A375 (cell line): ENCODE measurements around the gene TMEM250. TPM values are rescaled to one million over a fixed set of nuclear protein-coding genes. Genes with fewer than 3 reads are reported as not detected.

ENCODE experiments used
- total RNA-seq: library from RNA; depleted of rRNA; stranded (reverse); fragments of >200 nt; shearing (Covaris generic); gene quantifications from 2 replicates; pipeline ENCODE4 v1.2.3, GENCODE V29; 2014; rRNA removed

The TMEM250 gene, protein sequence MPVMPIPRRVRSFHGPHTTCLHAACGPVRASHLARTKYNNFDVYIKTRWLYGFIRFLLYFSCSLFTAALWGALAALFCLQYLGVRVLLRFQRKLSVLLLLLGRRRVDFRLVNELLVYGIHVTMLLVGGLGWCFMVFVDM
- 55.8 and 59.1 TPM in 2 replicates for total RNA-seq

DNA sequence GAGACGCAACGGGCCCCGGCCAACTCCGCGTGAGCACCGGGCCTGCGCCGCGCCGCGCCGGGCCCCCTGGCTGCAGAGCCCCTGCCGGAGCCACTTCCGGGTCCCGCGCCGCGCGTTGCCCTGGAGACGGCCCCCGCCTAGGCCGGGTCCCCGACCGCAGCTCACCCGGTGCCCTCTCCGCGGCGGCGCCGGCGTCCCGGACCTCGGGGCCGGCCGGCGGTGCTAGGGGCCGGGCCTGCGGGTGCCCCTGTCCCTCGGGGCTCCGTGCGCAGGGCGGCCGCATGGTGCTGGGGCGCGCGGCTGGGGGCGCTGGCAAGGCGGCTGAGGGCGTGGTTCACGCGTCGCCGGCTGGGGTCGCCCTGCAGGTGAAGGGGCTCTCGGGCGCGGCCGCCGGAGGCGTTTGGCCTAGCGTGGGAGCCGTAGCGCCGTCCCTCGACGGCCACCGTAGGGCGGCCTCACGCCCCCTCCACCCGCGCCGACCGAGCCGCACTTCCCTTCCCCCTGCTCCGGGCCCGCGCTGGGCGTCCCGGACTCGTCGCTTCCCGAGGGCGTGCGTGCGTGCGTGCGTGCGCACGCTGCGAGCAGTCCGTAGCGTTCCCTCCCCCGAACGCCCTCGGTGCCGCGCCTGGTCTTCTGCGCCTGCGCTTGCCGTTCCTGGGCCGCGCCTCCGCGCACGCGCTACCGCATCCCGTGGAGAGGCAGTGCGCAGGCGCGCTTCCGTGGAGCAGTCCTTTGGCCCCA is at the start of gene TMEM250:
Gene TMEM250, minus strand, starts transcription at position 556 of the 741 bp plus-strand sequence. CDS start 1,975 bp downstream, outside the sequence.

DNA sequence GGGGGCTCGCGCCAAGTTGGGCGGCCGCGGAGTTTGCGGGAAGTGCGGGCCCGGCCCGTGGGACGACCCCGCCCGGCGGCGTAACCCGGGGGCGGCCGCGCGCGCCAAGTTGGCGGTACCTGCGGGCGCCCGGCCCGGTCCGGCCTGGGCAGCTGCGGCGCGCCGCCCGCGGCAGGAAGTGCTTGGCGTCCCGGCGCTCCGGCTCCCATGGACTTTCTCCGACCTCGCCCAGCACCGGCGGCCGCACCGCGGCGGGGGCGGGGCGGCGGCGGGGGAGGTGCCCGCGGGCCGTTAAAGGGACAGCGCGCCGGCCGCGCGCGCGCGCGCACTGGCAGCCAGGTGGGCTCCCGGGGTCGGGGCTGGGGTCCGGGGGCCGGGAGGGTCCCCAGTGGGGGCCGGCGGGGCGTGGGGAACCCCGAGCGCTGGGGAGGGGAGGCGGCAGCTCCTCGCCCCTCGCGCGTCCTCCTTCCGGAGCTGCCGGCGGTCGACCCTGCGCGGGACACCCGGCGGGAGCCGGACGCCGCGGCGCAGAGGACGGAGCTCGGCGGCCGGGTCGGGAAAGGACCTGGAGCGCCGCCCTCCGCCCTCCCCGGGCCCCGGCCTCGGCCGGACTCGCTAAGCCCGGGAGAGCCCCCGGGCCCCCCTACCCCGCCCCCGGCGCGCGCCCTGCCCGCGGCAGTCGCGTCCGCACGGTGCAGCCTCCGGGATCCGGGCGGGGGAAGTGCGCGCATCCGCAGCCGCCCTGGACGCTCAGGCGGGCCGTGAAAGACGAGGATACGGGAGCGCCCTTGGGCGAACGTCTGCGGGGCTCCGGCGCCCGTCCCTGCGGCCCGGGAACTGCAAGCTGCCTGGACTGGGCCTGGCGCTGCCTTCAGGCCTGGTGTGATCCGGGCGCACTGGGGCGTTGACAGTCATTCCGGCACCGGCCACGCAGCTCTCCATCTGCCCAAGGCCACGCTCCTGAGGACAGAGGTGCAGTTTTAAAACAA is 23.3 kb downstream of the TMEM250 start, which contains the start of gene NACC2:
Gene NACC2, minus strand, starts transcription at position 220 of the 989 bp plus-strand sequence. CDS start 44,768 bp downstream, outside the sequence.

Other genes starting within 250 kb of the TMEM250 start
- 18.9 and 25.8 TPM in 2 replicates for gene CAMSAP1, start 211.3 kb downstream of the TMEM250 start, total RNA-seq
- gene UBAC1, start 157.5 kb downstream of the TMEM250 start, total RNA-seq, result 72.5 and 82.6 TPM in 2 replicates
- 18.9 and 21.5 TPM in 2 replicates for gene NACC2, start 23.6 kb downstream of the TMEM250 start, total RNA-seq
- not detected in 2 replicates for gene LHX3, start 86.3 kb upstream of the TMEM250 start, total RNA-seq
- 26.9 and 30.1 TPM in 2 replicates for gene QSOX2, start 126.9 kb upstream of the TMEM250 start, total RNA-seq
- under 0.01 TPM in 1 of 2 replicates, not detected in the other for gene CCDC187, start 185.2 kb upstream of the TMEM250 start, total RNA-seq
- 65.9 and 73.6 TPM in 2 replicates for gene GPSM1, start 208.7 kb upstream of the TMEM250 start, total RNA-seq
- 50.1 and 56.7 TPM in 2 replicates for gene DNLZ, start 244.9 kb upstream of the TMEM250 start, total RNA-seq